ENCODE measurements around the gene AMN1. TPM values are rescaled to one million over a fixed set of nuclear protein-coding genes. Genes with fewer than 3 reads are reported as not detected.
A peak's percentile ranks its signal among the peaks of the same experiment; 100 is the strongest.

Gene AMN1
- total and polyA plus RNA-seq, 2 experiments from 2014 or later, result 12.6 to 17.7 TPM

GRCh38 chr12:31682136-31682962 lies 46.5 kb downstream of the AMN1 start:
- no peak overlapping the region for H3K27ac ChIP-seq (ENCODE audit: low read depth)
- H3K4me1 Mint-ChIP-seq, result no peaks in the 10 kb centered on the region
- peaks cover 45% of the 10 kb centered on the region for H3K36me3 Mint-ChIP-seq (ENCODE audit: low read depth)

GRCh38 chr12:31672521-31672920 lies 56.3 kb downstream of the AMN1 start:
- H4K20me1 ChIP-seq (replicated peaks; ENCODE audit: insufficient read depth), result no peaks in the 10 kb centered on the region
- peaks cover 13% of the 10 kb centered on the region for H3K4me1 Mint-ChIP-seq
- ATAC-seq (no peak), DNase-seq (ENCODE audit: low spot score) (no peak)
- H3K9me2 ChIP-seq (ENCODE audit: insufficient read depth), result no peaks in the 10 kb centered on the region
- H3K4me3 ChIP-seq, result no peak overlapping the region
- H3K4me2 ChIP-seq, result no peak overlapping the region
- H3K27ac Mint-ChIP-seq, result no peak overlapping the region
- H3K36me3 Mint-ChIP-seq (ENCODE audit: low read depth), result peaks cover 38% of the 10 kb centered on the region; the same call in 2 of the 3 replicates
- H3K27me3 Mint-ChIP-seq (ENCODE audit: insufficient read depth, low read depth, poor library complexity), result no peaks in the 10 kb centered on the region
- no peak overlapping the region for H2AFZ ChIP-seq
- peaks cover 6% of the 10 kb centered on the region; the same call in 1 of the 2 replicates for H3K4me1 ChIP-seq (ENCODE audit: insufficient read depth)
- H3F3A ChIP-seq (replicated peaks; ENCODE audit: low read depth), result no peaks in the 10 kb centered on the region
- H3K79me2 ChIP-seq (replicated peaks; ENCODE audit: insufficient read depth), result no peaks in the 10 kb centered on the region
- peaks cover 35% of the 10 kb centered on the region for H3K9me3 Mint-ChIP-seq
- H3K27ac ChIP-seq (ENCODE audit: low read depth), result no peak overlapping the region
- no peaks in the 10 kb centered on the region for H3K27me3 ChIP-seq (ENCODE audit: insufficient read depth)
- H3K4me3 Mint-ChIP-seq, result no peak overlapping the region
- H3K36me3 ChIP-seq (ENCODE audit: insufficient read depth), result no peaks in the 10 kb centered on the region; the same call in 1 of the 2 replicates
- no peak for TF ChIP-seq STAT1 (IDR thresholded peaks at IDR 0.05; ENCODE audit: unreplicated experiment)
- no peak for TF ChIP-seq EZH2 (IDR thresholded peaks at IDR 0.05; ENCODE audit: low read depth, unreplicated experiment)
- no peak for TF ChIP-seq NANOG (IDR thresholded peaks at IDR 0.05; ENCODE audit: borderline replicate concordance)
- no peak for TF ChIP-seq POLR2AphosphoS5 (IDR thresholded peaks at IDR 0.05; ENCODE audit: low read depth)
- no peak for TF ChIP-seq REST (IDR thresholded peaks at IDR 0.05; ENCODE audit: unreplicated experiment)
- no peak for TF ChIP-seq EZH2phosphoT487 (IDR thresholded peaks at IDR 0.05; ENCODE audit: unreplicated experiment)

More at GRCh38 chr12:31682136-31682962, 46.5 kb downstream of the AMN1 start:
- peaks cover 4% of the 10 kb centered on the region; the same call in 1 of the 2 replicates for H3K36me3 ChIP-seq (ENCODE audit: insufficient read depth)
- no peak overlapping the region for H3K4me3 ChIP-seq
- DNase-seq (ENCODE audit: low spot score) (peak; percentile 97), ATAC-seq (peak; percentile 100)
- no peak overlapping the region for H3K4me2 ChIP-seq
- peaks cover 3% of the 10 kb centered on the region; the same call in 1 of the 2 replicates for H3K9me2 ChIP-seq (ENCODE audit: insufficient read depth)
- H3K27me3 Mint-ChIP-seq (ENCODE audit: insufficient read depth, low read depth, poor library complexity), result peaks cover 3% of the 10 kb centered on the region
- H3K4me1 ChIP-seq (ENCODE audit: insufficient read depth), result peaks cover 10% of the 10 kb centered on the region
- no peaks in the 10 kb centered on the region for H4K20me1 ChIP-seq (replicated peaks; ENCODE audit: insufficient read depth)
- no peak overlapping the region for H3K27ac Mint-ChIP-seq
- peaks cover 35% of the 10 kb centered on the region for H3K9me3 Mint-ChIP-seq
- no peak overlapping the region for H3K4me3 Mint-ChIP-seq
- TF ChIP-seq CREB1 (CRISPR knock-in tag; IDR thresholded peaks at IDR 0.05; ENCODE audit: low read depth) (peak; percentile 73), CTCF (conservative IDR thresholded peaks at IDR 0.05; ENCODE audit: low read depth in 2 of 2) (peak; percentile 91 to 98), ETS1 (IDR thresholded peaks at IDR 0.05) (no peak)
- H2AFZ ChIP-seq, result no peak overlapping the region
- no peaks in the 10 kb centered on the region for H3K27me3 ChIP-seq (ENCODE audit: insufficient read depth)
- no peaks in the 10 kb centered on the region for H3K79me2 ChIP-seq (replicated peaks; ENCODE audit: insufficient read depth)
- H3F3A ChIP-seq (replicated peaks; ENCODE audit: low read depth), result no peaks in the 10 kb centered on the region
